ENCODE measurements around the gene CD207.
A peak's percentile ranks its signal among the peaks of the same experiment; 100 is the strongest.

Gene CD207

DNA sequence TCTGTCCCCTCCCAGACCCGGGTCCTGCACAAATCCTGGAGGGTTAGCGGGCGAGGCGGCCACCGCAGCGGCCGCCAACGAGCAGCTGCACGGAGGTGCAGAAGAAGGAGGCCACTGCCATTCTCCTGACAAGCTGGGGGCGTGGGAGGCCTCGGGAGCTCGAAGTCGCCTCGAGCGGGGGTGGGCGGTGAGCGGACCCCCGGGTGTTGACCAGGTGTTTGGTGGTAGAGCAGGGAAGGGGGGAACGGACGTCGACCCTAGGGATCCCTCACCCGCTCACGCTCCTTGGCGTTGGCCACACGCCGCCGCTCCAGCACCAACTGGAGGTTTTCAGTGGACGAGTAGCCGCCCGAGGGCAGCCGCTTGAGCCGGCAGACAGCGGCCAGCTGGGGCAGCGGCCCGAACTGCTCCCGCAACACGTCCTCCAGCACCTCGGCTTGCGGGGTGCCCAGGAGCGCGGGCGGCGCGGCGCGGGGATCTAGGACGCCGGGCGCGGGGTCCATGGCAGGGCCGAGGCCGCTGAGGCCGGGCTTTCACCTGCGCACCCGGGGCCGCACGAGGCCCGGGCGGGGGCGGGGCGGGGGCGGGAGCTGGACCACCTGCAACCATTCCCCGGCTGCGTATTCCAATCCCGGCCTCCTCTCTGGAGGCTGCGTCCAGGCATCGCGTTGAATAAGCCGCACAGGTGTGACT lies 45.3 kb downstream of the CD207 start, which contains the start of gene FIGLA:
TSS of gene FIGLA (minus strand) at position 508 of the 693 bp plus-strand sequence. CDS start at position 503, 5 bp downstream.
- no peak for DNase-seq

GRCh38 chr2:70789304-70790135 lies 46.1 kb downstream of the CD207 start:
- peak; percentile 17 to 20 for DNase-seq

GRCh38 chr2:70785137-70785911 lies 50.3 kb downstream of the CD207 start:
- DNase-seq: peak; percentile 37 to 47

DNA sequence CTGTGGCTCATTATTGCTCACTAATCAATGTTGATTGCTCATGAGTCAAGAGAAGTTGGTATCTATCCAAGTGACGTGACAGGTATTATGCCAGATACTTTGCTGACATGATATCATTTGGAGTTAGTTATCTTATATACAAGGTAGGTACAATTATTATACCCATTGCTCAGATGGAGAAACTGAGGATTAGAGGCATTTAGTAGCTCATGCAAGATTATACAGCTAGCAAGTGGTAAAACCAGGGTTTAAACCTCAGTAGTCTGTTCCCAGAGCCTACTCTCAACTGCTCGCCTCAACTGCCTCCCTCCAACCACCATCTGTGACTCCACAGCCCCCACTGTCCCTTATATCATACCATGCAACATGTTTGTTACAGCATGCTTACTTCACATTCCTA lies 51.3 kb downstream of the CD207 start:
- DNase-seq: no peak
